Embryonic facial prominence (tissue), 1 donor: ENCODE data around the gene ZNF444.
"Not testable (repeated sequence)": the region's sequence is repeated elsewhere in the genome, so short reads cannot be mapped to it uniquely, and the experiment has no call there.

ENCODE experiments used
- DNase-seq: peaks from one replicate; pipeline ENCODE4 v3.0.0-alpha.2; 2016; ENCODE audit errors: extremely low spot score

ZNF444 gene

DNA sequence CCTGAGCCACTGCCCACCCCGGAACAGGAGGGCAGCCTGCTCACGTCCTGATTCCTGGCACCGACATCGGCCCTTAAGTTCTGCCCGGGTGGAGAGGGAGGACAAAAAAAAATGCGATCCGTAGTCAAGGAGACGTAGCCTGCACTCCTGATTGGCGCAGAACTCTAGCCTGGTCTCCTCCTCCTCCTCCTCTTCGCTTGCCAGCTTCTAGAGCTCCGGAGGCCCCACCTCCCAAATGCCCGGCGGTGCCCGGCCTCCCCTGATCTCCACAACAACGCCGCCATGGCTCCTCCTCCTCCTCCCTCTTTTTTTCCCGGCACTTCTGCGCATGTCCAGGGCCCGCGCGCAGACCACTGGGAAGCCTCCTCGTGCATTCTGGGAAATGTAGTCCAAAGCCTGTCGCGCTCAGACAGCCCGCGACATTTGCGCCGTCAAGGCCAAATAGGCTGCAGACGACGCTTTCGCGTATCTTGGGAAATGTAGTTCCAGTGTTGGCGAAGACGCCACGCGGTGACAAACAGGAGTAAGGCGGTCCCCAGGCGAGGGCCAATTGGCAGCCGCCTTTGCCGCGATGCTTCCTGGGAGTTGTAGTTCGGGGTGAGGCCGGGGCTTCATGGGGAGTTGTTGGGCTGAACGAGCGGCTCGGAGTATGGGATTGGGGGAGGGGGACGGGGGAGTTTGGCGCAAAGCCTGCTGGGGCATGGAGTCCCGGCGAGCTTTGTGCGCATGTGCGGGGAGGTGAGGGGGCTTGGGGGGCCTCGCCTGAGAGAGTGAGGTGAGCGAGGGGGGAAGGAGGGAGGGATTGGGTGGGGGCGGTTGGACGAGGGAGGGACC is at the start of gene ZNF444:
TSS of gene ZNF444 (plus strand) at position 705 of the 834 bp plus-strand sequence. CDS start 5,625 bp downstream, outside the sequence.
- peak; percentile 99 for DNase-seq

DNA sequence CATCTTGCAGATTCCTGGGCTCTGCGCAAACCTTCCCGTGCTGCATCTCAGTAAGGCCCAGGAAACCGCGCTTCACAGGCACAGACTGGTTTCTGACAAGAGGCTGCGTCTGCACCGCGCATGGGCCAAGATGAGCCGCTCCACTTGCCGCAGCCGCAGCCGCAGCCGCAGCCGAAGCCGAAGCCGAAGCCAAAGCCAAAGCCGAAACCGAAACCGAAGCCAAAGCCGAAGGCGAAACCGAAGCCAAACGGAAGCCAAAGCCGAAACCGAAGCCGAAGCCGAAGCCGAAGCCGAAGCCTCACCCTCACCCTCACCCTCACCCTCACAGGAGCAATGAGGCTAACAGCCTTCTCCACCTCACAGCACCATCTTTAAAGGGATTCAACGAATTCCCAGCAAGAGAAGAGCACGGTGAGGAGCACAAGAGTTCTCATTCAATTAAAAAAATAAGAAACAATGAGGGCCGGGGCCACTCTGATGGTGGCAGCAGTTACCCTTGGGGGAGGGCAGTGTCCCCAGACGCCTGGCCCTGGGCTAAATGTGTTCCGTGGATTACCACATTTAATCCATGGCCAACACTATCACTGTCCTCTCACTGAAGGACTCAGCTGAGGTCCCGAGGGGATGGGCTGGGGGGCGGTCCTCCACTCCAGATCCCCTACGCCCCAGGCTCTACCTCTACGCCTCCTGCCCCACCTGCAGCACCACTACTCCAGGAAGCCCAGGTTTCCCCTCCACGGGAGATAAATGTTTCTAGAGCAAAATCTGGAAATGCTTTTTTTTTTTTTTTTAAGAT is 49.1 kb upstream of the ZNF444 start:
- no peak for DNase-seq

DNA sequence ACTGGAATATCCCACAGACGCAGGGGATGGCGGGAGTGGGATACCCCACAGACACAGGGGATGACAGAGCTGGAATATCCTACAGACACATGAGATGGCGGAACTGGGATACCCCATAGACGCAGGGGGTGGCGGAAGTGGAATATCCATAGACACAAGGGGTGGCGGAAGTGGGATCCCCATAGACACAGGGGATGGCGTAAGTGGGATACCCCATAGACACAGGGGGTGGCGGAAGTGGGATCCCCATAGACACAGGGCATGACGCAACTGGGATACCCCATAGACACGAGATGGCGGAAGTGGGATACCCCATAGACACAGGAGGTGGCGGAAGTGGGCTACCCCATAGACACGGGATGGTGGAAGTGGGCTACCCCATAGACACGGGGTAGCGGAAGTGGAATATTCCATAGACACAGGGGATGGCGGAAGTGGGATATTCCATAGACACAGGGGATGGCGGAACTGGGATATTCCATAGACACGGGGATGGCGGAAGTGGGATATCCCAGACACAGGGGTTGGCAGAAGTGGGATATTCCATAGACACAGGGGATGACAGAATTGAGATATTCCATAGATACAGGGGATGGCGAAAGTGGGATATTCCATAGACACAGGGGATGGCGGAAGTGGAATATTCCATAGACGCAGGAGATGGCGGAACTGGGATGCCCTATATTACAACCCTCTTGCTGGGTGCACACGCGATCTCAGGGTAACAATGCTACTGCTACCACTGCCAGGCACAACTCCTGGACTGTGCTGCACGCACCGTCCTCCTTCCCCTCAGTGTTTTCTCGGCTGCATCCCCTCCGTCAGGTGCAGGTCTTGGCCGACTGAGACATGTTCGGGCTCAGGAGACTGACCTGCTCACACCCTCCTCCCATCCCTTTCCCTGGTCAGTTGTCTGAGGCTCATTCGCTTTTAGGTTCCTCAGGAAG is 48.1 kb upstream of the ZNF444 start:
- DNase-seq = no peak

DNA sequence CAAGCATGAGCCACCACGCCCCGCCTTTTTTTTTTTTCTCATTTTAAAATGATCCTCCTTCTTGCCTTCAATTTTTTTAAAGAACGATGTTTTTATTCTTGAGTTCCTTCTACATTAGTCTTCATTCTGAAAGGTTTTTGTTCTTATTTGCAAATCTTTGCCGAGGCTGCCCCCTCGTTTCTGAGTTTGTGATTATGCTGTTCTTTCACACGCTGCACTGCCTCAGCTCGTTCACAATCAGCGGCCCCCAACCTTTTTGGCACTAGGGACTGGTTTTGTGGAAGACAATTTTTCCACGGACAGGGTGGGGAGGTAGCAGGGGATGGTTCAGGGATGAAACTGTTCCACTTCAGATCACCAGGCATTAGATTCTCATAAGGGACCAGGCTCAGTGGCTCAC is 46.6 kb upstream of the ZNF444 start:
- DNase-seq = no peak

DNA sequence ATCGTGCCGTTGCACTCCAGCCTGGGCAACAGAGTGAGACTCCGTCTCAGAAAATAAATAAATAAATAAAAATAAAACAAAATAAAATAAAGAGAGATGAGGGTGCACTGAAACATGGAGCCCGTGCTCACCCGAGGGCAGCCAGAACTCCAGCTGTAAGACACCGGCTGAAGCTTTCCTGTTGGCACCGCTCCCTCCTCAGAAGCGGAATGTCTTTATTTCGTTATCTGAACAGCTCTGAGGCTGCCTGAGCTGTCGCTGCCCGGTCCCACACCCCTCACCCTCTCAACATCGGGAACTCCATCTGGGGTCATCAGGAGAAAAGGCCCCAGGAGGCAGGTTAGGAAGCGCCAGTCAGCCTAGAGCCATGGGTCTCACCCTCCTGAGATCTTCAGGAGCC is 44.4 kb upstream of the ZNF444 start:
- no peak for DNase-seq

DNA sequence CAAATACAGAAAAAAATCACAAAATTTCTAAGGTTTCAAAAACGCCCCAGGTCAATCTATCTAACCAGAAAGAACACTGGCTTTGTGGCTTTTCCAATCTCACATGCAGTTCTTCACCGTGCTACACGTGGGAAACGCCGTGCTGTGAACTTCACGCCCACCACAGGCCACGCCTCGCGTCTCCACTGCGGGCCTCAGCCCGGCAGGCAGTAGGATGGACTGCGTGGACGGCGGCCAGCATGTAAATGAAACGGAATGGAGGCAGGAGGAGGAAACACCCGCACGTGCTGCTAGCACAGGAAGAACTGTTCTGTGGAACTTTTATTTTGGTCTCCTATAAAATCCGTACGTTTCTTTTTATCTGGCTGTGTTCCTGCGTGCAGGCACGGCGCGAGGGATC is 43.8 kb upstream of the ZNF444 start:
- no peak for DNase-seq

DNA sequence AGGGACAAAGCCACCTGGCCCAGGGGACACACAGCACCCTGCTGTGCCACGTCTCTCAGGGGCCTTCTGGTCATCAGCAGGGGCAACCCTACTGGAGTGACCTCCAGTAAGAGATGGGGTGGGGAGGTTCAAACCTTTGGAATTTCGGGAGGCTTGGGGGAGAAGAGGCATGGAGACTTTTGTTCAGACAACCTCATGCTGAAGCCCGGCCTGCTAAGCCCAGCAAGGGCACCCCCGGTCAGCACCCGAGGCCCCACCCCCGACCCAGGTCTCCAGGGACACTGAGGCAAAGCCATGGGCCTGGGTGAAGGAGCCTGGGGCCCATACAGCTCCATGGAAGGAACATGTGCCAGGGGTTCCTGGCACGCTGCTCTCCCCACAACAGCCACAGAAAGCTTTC is 43.3 kb upstream of the ZNF444 start:
- DNase-seq = no peak

DNA sequence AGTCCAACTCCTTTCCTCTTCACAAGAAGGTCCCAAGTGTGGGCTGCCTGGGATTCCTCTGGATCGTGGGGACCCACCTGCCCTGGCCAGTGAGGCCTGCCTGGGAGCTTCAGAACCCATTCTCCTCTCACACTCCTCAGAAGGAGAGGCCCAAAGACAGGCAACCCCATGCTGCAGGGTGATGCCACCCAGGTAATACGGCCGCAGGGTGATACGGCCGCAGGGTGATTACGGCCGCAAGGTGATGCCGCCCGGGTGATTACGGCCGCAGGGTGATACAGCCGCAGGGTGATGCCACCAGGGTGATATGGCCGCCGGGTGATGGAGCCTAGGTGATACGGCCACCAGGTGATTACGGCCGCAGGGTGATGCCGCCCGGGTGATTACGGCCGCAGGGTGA is 42.9 kb upstream of the ZNF444 start:
- DNase-seq = not testable (repeated sequence)

DNA sequence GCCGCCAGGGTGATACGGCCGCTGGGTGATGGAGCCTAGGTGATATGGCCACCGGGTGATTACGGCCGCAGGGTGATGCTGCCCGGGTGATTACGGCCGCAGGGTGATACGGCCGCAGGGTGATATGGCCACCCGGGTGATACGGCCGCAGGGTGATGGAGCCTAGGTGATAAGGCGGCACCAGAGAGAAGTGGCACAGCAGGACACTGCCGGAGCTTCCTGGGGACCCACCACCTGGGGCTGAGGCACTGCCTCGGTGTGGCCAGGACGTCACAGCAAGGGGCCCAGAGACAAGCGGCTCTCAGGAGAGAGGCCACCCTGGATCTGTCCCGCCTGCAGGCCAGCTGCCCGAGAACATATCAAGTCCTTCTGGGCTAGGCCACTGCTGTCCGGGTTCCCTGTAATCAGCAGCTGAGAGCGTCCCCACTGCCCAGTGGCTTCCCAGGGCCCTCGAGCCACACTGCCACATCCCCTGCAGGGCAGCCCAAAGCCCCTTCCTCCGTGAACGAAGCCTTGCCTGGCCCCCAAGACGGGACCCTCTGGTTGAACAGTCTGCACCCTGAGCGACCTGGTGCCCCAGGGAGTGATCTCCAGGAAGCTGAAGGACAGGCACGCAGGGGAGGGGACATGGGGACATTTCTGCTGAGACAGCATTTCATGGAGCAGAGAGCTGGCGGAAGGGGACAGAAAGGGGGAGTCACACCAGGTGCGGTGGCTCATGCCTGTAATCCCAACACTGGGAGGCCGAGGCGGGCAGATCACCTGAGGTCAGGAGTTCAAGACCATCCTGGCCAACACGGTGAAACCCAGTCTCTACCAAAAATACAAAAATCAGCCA is 42.1 kb upstream of the ZNF444 start:
- no peak for DNase-seq

DNA sequence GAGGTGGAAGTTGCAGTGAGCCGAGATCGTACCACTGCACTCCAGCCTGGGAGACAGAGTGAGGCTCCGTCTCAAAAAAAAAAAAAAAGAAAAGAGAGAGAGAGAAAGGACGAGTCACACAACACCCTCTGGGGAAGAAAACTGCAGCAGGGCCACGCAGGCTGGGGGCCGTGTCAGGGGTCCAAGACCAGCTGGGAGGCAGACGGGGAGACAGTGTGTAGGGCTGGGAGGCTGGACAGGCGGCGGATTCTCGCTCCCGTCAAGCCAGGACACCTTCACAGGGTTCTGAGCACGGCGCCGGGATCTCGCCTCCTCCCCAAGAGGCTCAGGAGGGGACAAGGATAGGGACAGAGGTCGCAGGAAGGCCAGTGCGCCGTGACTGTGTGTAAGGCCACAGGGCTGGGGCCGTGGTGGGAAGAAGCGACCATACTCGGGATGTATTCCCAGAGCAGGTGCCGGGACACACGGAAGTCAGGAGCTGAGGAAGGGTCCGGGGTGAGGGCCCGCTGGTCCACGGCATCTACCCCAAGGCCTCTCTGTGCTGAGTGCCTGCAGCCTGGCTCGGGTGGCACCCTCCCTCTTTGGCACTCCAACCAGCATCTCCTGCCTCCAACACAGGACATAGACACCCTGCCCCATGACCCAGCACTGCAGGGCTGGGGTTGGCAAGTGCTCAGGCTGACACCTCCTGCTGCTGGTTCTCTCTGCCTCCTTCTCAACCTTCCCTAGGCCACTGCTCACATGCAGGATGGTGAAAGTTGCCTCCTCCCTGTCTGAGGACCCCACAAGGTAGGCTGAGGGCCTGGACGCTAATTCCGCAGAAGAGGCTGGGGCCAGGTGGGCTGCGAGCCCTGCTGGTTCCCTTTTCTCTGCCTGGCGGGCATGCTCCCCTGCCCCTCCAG is 41.2 kb upstream of the ZNF444 start:
- no peak for DNase-seq

DNA sequence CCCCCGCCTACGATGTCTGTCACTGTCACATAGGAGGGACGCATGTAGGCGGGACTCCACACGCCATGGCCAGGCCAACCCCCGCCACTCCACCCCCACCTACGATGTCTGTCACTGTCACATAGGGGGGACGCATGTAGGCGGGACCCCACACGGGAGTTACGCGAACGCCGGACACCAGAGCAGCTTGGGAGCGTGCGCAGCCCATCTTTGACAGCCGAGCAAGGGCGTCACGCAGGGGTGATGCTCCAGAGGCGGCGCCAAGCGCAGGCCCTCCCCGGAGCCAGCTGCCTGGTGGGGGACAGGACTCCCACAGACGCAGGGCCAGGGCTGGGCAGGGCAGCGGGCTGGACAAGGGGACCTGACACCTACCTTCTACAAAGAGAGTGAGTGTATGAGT is 40.0 kb upstream of the ZNF444 start:
- DNase-seq = no peak

DNA sequence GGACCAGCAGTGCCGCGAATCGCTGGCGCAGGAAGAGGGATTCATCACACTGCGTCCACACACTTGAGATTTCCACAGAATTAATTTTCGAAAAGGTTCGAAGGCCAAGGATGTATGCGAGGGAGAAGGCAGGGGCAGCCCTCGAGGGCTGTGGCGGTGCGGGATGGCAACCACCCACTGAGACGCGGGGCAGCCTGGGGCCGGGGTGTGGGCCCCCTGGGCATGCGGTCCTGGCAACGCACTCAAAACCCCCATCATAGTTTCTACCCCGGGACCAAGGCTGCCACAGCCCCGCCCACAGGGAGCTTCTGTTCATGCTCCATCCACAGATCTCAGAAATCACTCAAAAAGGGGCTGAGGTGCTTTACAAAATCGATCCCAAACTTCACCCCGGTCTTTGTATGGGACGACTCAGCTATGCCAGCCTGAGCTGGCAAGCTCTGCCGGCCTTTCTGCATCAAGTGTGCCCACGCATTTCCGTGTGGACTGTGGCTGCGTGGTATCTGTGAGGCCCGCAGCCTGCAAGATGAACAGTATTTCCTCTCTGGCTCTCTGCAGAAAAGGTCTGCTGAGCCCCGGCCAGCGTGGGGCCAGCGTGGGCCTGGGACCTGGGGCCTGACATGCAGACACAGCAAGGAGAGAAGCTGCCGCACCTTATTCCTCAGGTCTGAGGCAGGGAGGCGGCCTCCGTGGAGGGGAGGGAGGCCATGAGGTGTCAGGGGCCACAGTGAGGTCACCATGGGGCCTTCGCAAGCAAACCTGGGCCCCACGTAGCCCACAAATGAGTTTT is 39.1 kb upstream of the ZNF444 start:
- no peak for DNase-seq

DNA sequence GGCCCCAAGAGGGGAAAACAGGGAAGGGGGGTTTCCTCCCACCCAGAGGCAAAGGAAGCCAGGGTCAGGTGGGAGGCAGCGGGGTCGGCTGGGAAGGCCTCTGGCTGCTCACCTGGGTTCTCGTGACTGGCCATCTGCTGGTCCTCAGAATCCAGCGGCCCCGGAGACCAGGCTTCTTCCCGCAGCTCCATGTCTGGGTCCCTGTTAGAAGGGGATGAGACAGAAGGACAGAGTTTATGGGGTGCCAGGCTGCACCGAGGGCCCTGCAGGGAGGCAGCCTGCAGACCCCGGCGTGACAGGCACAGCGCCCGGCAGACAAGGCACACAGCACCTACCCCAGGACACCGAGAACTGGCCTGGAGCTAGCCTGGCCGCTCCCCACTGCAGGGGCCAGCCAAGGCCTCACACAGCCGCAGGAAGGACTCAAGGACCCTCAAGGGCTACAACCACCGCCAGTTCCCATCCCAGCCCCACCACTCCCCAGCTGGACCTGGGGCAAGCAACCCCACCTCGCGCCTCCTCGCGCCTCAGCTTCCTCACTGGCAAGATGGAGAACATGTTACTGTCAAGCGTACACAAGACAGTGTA is 38.0 kb upstream of the ZNF444 start:
- no peak for DNase-seq

DNA sequence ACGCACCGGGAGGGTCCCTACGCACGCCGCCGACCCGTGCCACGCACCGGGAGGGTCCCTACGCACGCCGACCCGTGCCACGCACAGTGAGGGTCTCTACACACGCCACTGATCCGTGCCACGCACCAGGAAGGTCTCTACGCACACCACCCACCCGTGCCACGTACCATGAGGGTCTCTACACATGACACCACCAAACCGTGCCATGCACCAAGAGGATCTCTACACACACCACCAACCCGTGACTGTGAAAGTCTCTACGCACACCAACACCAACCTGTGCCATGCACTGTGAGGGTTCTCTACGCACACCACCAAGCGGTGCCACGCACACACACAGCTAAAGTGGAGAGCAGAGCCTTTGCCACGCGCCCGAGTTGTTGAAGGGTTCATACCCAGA is 36.7 kb upstream of the ZNF444 start:
- no peak for DNase-seq

DNA sequence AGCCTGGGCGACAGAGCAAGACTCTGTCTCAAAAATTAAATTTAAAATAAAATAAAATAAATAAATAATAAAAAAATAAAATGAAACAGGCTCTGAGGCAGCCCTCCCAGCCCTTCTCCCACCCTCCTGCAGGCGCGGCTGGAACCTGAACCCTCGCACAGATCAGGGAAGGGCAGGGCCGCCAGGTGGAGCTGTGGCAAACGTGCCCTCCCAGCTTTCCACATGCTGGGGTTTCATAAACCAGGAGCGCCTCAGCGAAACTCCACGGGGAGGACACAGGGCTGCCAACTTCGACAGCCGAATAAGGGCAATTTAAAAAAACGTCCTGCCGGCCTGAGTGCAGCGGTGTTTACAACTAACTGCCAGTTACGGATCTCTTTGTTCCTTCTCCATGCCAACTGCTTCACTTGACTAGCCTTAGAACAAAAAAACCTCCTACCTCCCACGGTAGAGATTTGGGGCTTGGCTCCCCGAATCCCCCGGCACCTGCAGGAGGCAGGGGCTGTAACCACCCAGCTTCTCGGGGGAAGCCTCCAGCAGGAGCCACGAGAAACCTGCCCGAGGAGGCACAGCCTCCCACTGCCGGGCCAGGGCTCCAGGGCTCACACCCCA is 35.9 kb upstream of the ZNF444 start:
- no peak for DNase-seq

DNA sequence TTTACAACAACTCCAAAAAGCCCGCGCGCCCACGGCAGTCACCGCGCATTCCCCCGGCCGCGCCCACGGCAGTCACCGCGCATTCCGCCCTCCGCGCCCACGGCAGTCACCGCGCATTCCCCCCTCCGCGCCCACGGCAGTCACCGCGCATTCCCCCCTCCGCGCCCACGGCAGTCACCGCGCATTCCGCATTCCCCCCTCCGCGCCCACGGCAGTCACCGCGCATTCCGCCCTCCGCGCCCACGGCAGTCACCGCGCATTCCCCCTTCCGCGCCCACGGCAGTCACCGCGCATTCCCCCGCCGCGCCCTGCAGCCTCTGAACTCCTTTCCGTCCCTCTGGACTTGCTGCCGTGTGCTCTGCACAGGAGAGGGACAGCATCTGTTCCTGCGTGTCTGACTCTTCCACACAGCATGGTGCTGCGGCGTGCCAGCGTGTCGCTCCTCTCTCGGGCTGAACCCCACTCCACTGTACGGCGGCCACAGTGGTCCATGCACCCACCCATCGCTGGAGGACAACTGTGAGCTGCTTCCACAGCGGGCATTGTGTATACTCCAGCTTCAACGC is 35.2 kb upstream of the ZNF444 start:
- DNase-seq = not testable (repeated sequence)

DNA sequence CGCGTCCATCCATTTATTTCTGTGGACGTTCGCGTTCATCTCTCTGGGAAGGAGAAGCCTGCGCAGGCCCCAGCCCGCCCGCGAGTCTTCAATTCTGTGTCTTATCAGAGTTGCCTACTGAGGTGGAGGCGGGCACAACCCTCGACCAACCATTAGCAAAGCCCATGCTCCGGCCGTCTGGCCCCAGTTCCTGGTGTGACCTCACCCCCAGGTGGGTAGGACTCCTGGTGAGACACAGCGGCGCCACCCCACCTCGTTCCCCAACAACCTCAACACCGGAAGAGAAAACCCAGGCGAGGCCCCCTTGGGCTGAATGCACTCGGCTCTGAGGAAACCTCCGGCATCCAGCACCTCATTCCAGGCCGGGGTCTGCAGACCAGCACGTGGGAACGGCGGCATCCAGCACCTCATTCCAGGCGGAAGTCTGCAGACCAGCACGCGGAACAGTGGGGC is 34.7 kb upstream of the ZNF444 start:
- DNase-seq = no peak

DNA sequence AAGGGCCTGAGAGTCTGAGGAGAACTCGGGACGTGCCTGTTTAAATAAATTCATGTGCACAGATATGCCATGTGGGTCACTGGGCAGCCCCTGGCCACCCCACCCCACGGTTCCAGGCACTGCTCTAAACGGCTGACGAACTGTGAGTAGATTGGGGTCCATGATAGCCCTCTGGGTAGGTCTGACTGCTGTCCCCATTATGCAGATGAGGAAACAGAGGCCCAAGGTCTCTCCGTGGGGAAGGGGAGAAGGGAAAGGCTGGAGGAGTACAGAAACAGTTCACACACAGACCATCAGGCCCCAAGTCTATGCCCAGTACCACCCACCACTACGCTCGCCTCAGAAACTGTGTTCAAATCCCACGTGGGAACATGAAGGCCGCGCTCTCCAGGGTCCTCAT is 34.1 kb upstream of the ZNF444 start:
- DNase-seq = no peak
